Natural killer cell (primary cell): ENCODE data around the gene SPATA32. TPM values are rescaled to one million over a fixed set of nuclear protein-coding genes. Genes with fewer than 3 reads are reported as not detected.

Source experiments
- ATAC-seq, 3 donors: fragments of 150-1000 bp in 2 of 3; fragments of 200-7000 bp in 1 of 3; cut with Tn5 transposase; 1 replicate in 1 of 3; 2 replicates in 2 of 3; pipeline ENCODE4 v1.10.0; 2021; ENCODE audit warnings: mild to moderate bottlenecking in 2 of 3, moderate library complexity in 2 of 3
- DNase-seq, 2 donors: peaks; one replicate each; pipeline versions ENCODE4 v3.0.0 to v3.0.0-alpha.2; 2013 to 2021; ENCODE audit warnings: mixed read lengths in 1 of 2
- H3K27ac ChIP-seq: one replicate; pipeline ENCODE4 v1.5.1; 2013; ENCODE audit warnings: mild to moderate bottlenecking, low read length
- H3K27me3 ChIP-seq: one replicate; pipeline ENCODE4 v1.6.1; 2013; ENCODE audit warnings: low read length; ENCODE audit not compliant: control insufficient read depth, insufficient read depth
- H3K36me3 ChIP-seq: one replicate; pipeline ENCODE4 v1.6.1; 2013; ENCODE audit warnings: low read length; ENCODE audit not compliant: control insufficient read depth, insufficient read depth
- H3K4me1 ChIP-seq: one replicate; pipeline ENCODE4 v1.6.1; 2013; ENCODE audit warnings: low read length; ENCODE audit not compliant: control insufficient read depth, insufficient read depth
- H3K4me3 ChIP-seq: one replicate; pipeline ENCODE4 v1.5.1; 2013; ENCODE audit warnings: low read length
- H3K9me3 ChIP-seq: one replicate; pipeline ENCODE4 v1.6.1; 2013; ENCODE audit warnings: low read length; ENCODE audit not compliant: control insufficient read depth, insufficient read depth
- H3K27ac Mint-ChIP-seq, 2 donors: one replicate each; pipeline ENCODE4 v1.8.0; 2022; ENCODE audit warnings: mild to moderate bottlenecking in 2 of 2, mixed read lengths in 2 of 2, moderate library complexity in 1 of 2
- H3K27me3 Mint-ChIP-seq, 2 donors: one replicate each; pipeline ENCODE4 v1.8.0; 2022; ENCODE audit warnings: low read depth in 2 of 2, mixed read lengths in 2 of 2
- H3K36me3 Mint-ChIP-seq: one replicate; pipeline ENCODE4 v1.8.0; 2022; ENCODE audit warnings: mixed read lengths
- H3K4me1 Mint-ChIP-seq, 2 donors: one replicate each; pipeline ENCODE4 v1.8.0; 2022; ENCODE audit warnings: mixed read lengths in 2 of 2
- H3K4me3 Mint-ChIP-seq: one replicate; pipeline ENCODE4 v1.8.0; 2022; ENCODE audit warnings: mild to moderate bottlenecking, moderate library complexity, mixed read lengths
- H3K9me3 Mint-ChIP-seq, 2 donors: one replicate each; pipeline ENCODE4 v1.8.0; 2022; ENCODE audit warnings: mixed read lengths in 2 of 2
- WGBS: methylation state at CpG from one replicate; pipeline ENCODE4 v1.1.7; 2013; ENCODE audit warnings: missing lambda C conversion rate; ENCODE audit not compliant: insufficient coverage; 5-methylcytosine and 5-hydroxymethylcytosine counted together
- intact Hi-C: fragments of 100-400 bp; cut with micrococcal nuclease; formaldehyde crosslinking; loops from one replicate; pipeline ENCODE4 v1.14.2; 2022
- total RNA-seq, 4 donors: library from RNA; stranded (reverse); fragments of 120-200 nt in 1 of 4; gene quantifications; one replicate each; pipeline versions ENCODE4 v1.2.3 to v1.2.4, GENCODE V29; 2013 to 2022
- TF ChIP-seq, protein P1 (sequence below): fragments of 200-600 bp; IDR thresholded peaks from one replicate; pipeline ENCODE4 v1.8.0; 2022; ENCODE audit warnings: antibody characterized with exemption

Gene SPATA32
- total RNA-seq, 3 donors from 2014 or later (not counting 1 experiment from before 2014, with no cell fraction given) = 0.43 TPM; not detected in 2

DNA sequence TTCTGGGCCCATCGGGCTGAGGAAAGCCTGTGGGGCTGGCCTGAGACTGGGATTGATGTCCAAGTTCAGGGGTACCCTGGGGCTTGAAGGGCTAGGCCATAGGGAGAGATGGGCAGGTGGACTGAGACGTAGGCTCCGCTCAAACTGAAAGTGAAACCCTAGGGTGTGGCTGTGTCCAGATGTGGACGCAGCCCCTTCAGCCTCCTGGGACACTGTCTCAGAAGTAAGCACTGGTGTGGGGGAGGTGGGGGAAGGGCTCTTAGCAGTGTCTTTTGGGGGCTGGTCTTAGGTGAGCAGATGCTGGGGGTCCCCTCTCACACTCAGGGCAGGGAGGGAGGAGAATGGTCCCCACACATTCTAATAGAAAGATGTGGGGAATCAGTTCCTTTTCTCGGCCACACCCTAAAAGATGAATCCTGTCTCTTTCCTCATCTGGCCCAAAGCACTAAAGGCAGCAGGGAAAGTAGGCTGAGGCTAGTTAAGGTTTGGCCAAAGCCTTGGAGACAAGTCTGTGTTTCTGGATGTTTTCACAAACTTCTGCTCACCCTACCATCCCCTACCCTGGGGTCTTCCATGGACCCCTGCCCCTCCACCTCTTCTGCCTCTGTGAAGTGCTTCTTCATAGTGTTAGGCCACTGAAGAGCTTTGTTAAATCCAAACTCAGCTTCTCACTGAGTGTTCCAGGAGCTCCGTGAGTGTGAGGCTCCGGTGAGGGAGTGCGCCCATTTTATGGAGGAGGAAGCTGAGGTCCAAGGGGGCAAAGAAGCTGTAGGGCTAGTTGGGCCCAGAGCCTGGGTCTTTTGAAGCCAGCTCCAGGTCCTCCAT is 34.6 kb downstream of the SPATA32 start:
- Mint-ChIP-seq H3K27ac (peak overlapping the region; percentile 99), H3K4me1 (peaks cover 77 to 100% of the 10 kb centered on the region in 2 donors), H3K36me3 (no peaks in the 10 kb centered on the region), H3K9me3 (no peaks in the 10 kb centered on the region), H3K27me3 (no peaks in the 10 kb centered on the region), H3K4me3 (peak overlapping the region; percentile 98)
- no peaks in the 10 kb centered on the region for H3K9me3 ChIP-seq
- WGBS = 34% methylated on average over 7 of the region's 8 CpGs
- peaks cover 9% of the 10 kb centered on the region for H3K36me3 ChIP-seq
- no peaks in the 10 kb centered on the region for H3K27me3 ChIP-seq
- DNase-seq = peak; percentile 35 to 61
- TF ChIP-seq, protein P1, sequence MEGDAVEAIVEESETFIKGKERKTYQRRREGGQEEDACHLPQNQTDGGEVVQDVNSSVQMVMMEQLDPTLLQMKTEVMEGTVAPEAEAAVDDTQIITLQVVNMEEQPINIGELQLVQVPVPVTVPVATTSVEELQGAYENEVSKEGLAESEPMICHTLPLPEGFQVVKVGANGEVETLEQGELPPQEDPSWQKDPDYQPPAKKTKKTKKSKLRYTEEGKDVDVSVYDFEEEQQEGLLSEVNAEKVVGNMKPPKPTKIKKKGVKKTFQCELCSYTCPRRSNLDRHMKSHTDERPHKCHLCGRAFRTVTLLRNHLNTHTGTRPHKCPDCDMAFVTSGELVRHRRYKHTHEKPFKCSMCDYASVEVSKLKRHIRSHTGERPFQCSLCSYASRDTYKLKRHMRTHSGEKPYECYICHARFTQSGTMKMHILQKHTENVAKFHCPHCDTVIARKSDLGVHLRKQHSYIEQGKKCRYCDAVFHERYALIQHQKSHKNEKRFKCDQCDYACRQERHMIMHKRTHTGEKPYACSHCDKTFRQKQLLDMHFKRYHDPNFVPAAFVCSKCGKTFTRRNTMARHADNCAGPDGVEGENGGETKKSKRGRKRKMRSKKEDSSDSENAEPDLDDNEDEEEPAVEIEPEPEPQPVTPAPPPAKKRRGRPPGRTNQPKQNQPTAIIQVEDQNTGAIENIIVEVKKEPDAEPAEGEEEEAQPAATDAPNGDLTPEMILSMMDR = no peak
- ATAC-seq = no peak
- peaks cover 94% of the 10 kb centered on the region for H3K4me1 ChIP-seq
- intact Hi-C loops = loop anchor here (2.0 to 10.0 kb wide), 2 partner anchors 89 to 1863 kb away; partner anchors contain the start of gene MAP3K14
- peak overlapping the region; percentile 94 for H3K27ac ChIP-seq
- H3K4me3 ChIP-seq = peak overlapping the region; percentile 92

- peaks cover 87% of the 10 kb centered on the region for H3K4me1 ChIP-seq
- H3K4me1 Mint-ChIP-seq = peaks cover 71 to 93% of the 10 kb centered on the region in 2 donors
- TF ChIP-seq, protein P1 = no peak
- H3K9me3 Mint-ChIP-seq = no peaks in the 10 kb centered on the region
- H3K27me3 Mint-ChIP-seq = no peaks in the 10 kb centered on the region
- H3K4me3 ChIP-seq = peak overlapping the region; percentile 92
- H3K4me3 Mint-ChIP-seq = peak overlapping the region; percentile 98
- ATAC-seq (no peak), DNase-seq (no peak)
- peaks cover 6% of the 10 kb centered on the region for H3K36me3 ChIP-seq
- H3K9me3 ChIP-seq = no peaks in the 10 kb centered on the region
- H3K27me3 ChIP-seq = no peaks in the 10 kb centered on the region
- no peaks in the 10 kb centered on the region for H3K36me3 Mint-ChIP-seq
- H3K27ac Mint-ChIP-seq = peak overlapping the region; percentile 99
- intact Hi-C loops = loop anchor here (2.0 to 10.0 kb wide), 2 partner anchors 90 to 1862 kb away; partner anchors contain the start of gene MAP3K14
- WGBS = 10% methylated on average over 3 of the region's 3 CpGs
- H3K27ac ChIP-seq = peak overlapping the region; percentile 94
These were observed 35.3 kb downstream of the SPATA32 start for GRCh38 chr17:45226576-45226975.

- Histone ChIP-seq H3K4me3 (peak overlapping the region; percentile 92), H3K27me3 (no peaks in the 10 kb centered on the region), H3K4me1 (peaks cover 84% of the 10 kb centered on the region), H3K27ac (peak overlapping the region; percentile 94), H3K9me3 (no peaks in the 10 kb centered on the region), H3K36me3 (peaks cover 6% of the 10 kb centered on the region)
- peak; percentile 89 to 98 for DNase-seq
- no peaks in the 10 kb centered on the region for H3K27me3 Mint-ChIP-seq
- H3K9me3 Mint-ChIP-seq = no peaks in the 10 kb centered on the region
- peak overlapping the region; percentile 98 for H3K4me3 Mint-ChIP-seq
- TF ChIP-seq, protein P1 = no peak
- peak; percentile 56 to 86 (median 67) for ATAC-seq
- H3K36me3 Mint-ChIP-seq = no peaks in the 10 kb centered on the region
- H3K27ac Mint-ChIP-seq = peak overlapping the region; percentile 99
- 0% methylated on average over 11 of the region's 11 CpGs for WGBS
- intact Hi-C loops = loop anchor here (2.0 to 10.0 kb wide), 2 partner anchors 91 to 1861 kb away; partner anchors contain the start of gene MAP3K14
- H3K4me1 Mint-ChIP-seq = peaks cover 72 to 89% of the 10 kb centered on the region in 2 donors
These were observed 35.8 kb downstream of the SPATA32 start for GRCh38 chr17:45225964-45226530.
